OCI-LY7 (cell line): ENCODE measurements around the gene SERPINA5.

ENCODE experiments used
- CTCF ChIP-seq: fragments of 200-600 bp; sonication (generic); conservative IDR thresholded peaks from 2 replicates; pipeline ENCODE4 v1.5.1; 2014; ENCODE audit warnings: mild to moderate bottlenecking, antibody characterized with exemption, low read length, moderate library complexity, mixed read lengths
- EZH2phosphoT487 ChIP-seq: fragments of 200-600 bp; sonication (generic); IDR thresholded peaks from 2 replicates; pipeline ENCODE4 v1.6.1; 2018; ENCODE audit warnings: low read depth, borderline replicate concordance, mild to moderate bottlenecking, mixed run types, antibody characterized with exemption, low read length, moderate library complexity, mixed read lengths

- no peak for TF ChIP-seq CTCF
- TF ChIP-seq EZH2phosphoT487: no peak
Measured at GRCh38 chr14:94594441-94594840, 13.2 kb downstream of the SERPINA5 start.
